Mucosa of rectum (tissue), 2 donors: ENCODE measurements around the gene USP15.
"Not testable (repeated sequence)": the region's sequence is repeated elsewhere in the genome, so short reads cannot be mapped to it uniquely, and the experiment has no call there.

ENCODE experiments used
- H3K27ac ChIP-seq, 2 donors: one replicate each; pipeline ENCODE4 v1.7.0; 2013; ENCODE audit warnings: inconsistent platforms in 2 of 2, low read depth in 2 of 2, low read length in 2 of 2
- H3K27me3 ChIP-seq, 2 donors: one replicate each; pipeline ENCODE4 v1.7.0; 2013; ENCODE audit warnings: low read length in 2 of 2; ENCODE audit not compliant: control insufficient read depth in 2 of 2, insufficient read depth in 2 of 2
- H3K36me3 ChIP-seq, 2 donors: one replicate each; pipeline ENCODE4 v1.7.0; 2013; ENCODE audit warnings: low read length in 2 of 2; ENCODE audit not compliant: control insufficient read depth in 2 of 2, insufficient read depth in 2 of 2
- H3K4me1 ChIP-seq, 2 donors: one replicate each; pipeline ENCODE4 v1.7.0; 2013; ENCODE audit warnings: low read length in 2 of 2, mild to moderate bottlenecking in 1 of 2; ENCODE audit not compliant: control insufficient read depth in 2 of 2, insufficient read depth in 2 of 2
- H3K4me3 ChIP-seq, 2 donors: one replicate each; pipeline ENCODE4 v1.7.0; 2013; ENCODE audit warnings: low read length in 2 of 2
- H3K9ac ChIP-seq, 2 donors: one replicate each; pipeline ENCODE4 v1.7.0; 2013; ENCODE audit warnings: low read length in 2 of 2, low read depth in 1 of 2, mild to moderate bottlenecking in 1 of 2
- H3K9me3 ChIP-seq, 2 donors: one replicate each; pipeline ENCODE4 v1.7.0; 2013; ENCODE audit warnings: low read length in 2 of 2; ENCODE audit not compliant: control insufficient read depth in 2 of 2
- donor health status: healthy.
- donor health status: Normal muscosa, but diverticular disease.

The USP15 gene

GRCh38 chr12:62434494-62435302 is 174.5 kb downstream of the USP15 start:
- Histone ChIP-seq H3K9me3 (no peaks in the 10 kb centered on the region), H3K4me1 (peaks cover 15% of the 10 kb centered on the region in 2 donors), H3K36me3 (no peaks in the 10 kb centered on the region), H3K27ac (no peak overlapping the region), H3K9ac (peak overlapping the region; percentile 10 to 21), H3K4me3 (peak overlapping the region; percentile 69 to 80), H3K27me3 (peaks cover 0 to 5% of the 10 kb centered on the region in 2 donors)

- no peak overlapping the region for H3K27ac ChIP-seq
- H3K27me3 ChIP-seq: peaks cover 0 to 5% of the 10 kb centered on the region in 2 donors
- peak overlapping the region; percentile 69 to 80 for H3K4me3 ChIP-seq
- H3K4me1 ChIP-seq: peaks cover 15% of the 10 kb centered on the region in 2 donors
- peak overlapping the region; percentile 10 to 21 for H3K9ac ChIP-seq
- no peaks in the 10 kb centered on the region for H3K9me3 ChIP-seq
- H3K36me3 ChIP-seq: no peaks in the 10 kb centered on the region
These were observed 175.3 kb downstream of the USP15 start for GRCh38 chr12:62435303-62436163.

GRCh38 chr12:62436164-62436503 is 175.9 kb downstream of the USP15 start:
- no peak overlapping the region for H3K4me3 ChIP-seq
- no peaks in the 10 kb centered on the region for H3K36me3 ChIP-seq
- peaks cover 0 to 5% of the 10 kb centered on the region in 2 donors for H3K27me3 ChIP-seq
- H3K27ac ChIP-seq: no peak overlapping the region
- H3K4me1 ChIP-seq: peaks cover 15% of the 10 kb centered on the region in 2 donors
- H3K9me3 ChIP-seq: no peaks in the 10 kb centered on the region
- no peak overlapping the region for H3K9ac ChIP-seq

- Histone ChIP-seq H3K9ac (no peak overlapping the region), H3K27me3 (peaks cover 0 to 5% of the 10 kb centered on the region in 2 donors), H3K4me3 (no peak overlapping the region), H3K27ac (no peak overlapping the region), H3K9me3 (no peaks in the 10 kb centered on the region), H3K36me3 (no peaks in the 10 kb centered on the region), H3K4me1 (peaks cover 15% of the 10 kb centered on the region in 2 donors)
These were observed 178.0 kb downstream of the USP15 start for GRCh38 chr12:62438098-62438692.

GRCh38 chr12:62446754-62447452 is 186.7 kb downstream of the USP15 start:
- Histone ChIP-seq H3K4me3 (peak overlapping the region in 1 of 2 donors; percentile 20), H3K27ac (no peak overlapping the region), H3K9ac (no peak overlapping the region), H3K9me3 (no peaks in the 10 kb centered on the region), H3K27me3 (no peaks in the 10 kb centered on the region), H3K36me3 (no peaks in the 10 kb centered on the region), H3K4me1 (peaks cover 0 to 3% of the 10 kb centered on the region in 2 donors)

- peaks cover 0 to 3% of the 10 kb centered on the region in 2 donors for H3K4me1 ChIP-seq
- no peaks in the 10 kb centered on the region for H3K9me3 ChIP-seq
- H3K9ac ChIP-seq: no peak overlapping the region
- H3K4me3 ChIP-seq: no peak overlapping the region
- no peak overlapping the region for H3K27ac ChIP-seq
- H3K36me3 ChIP-seq: no peaks in the 10 kb centered on the region
- H3K27me3 ChIP-seq: no peaks in the 10 kb centered on the region
These were observed 188.2 kb downstream of the USP15 start for GRCh38 chr12:62448436-62448835.

- H3K9ac ChIP-seq, H3K27ac ChIP-seq: not testable (repeated sequence)
These were observed 195.2 kb downstream of the USP15 start for GRCh38 chr12:62455429-62455828.

GRCh38 chr12:62458626-62459025 is 198.4 kb downstream of the USP15 start:
- Histone ChIP-seq H3K27me3 (no peaks in the 10 kb centered on the region), H3K4me3 (no peak overlapping the region), H3K9me3 (no peaks in the 10 kb centered on the region), H3K36me3 (no peaks in the 10 kb centered on the region), H3K4me1 (no peaks in the 10 kb centered on the region), H3K9ac (no peak overlapping the region), H3K27ac (no peak overlapping the region)

More at GRCh38 chr12:62455429-62455828, 195.2 kb downstream of the USP15 start:
- not testable (repeated sequence) for H3K9me3 ChIP-seq, H3K36me3 ChIP-seq, H3K4me1 ChIP-seq, H3K4me3 ChIP-seq, H3K27me3 ChIP-seq

GRCh38 chr12:62459976-62460375 is 199.8 kb downstream of the USP15 start:
- no peaks in the 10 kb centered on the region for H3K4me1 ChIP-seq

More at GRCh38 chr12:62459976-62460375, 199.8 kb downstream of the USP15 start:
- Histone ChIP-seq H3K27ac (no peak overlapping the region), H3K9me3 (no peaks in the 10 kb centered on the region), H3K9ac (no peak overlapping the region), H3K36me3 (no peaks in the 10 kb centered on the region), H3K4me3 (no peak overlapping the region), H3K27me3 (no peaks in the 10 kb centered on the region)
